IPS-11a (cell line): Measurements from ENCODE around the gene CILP2.

Experiments used
- H3K4me3 ChIP-seq: one replicate; pipeline ENCODE4 v1.5.1; 2013; ENCODE audit warnings: low read depth, low read length, control low read depth

The CILP2 gene

DNA sequence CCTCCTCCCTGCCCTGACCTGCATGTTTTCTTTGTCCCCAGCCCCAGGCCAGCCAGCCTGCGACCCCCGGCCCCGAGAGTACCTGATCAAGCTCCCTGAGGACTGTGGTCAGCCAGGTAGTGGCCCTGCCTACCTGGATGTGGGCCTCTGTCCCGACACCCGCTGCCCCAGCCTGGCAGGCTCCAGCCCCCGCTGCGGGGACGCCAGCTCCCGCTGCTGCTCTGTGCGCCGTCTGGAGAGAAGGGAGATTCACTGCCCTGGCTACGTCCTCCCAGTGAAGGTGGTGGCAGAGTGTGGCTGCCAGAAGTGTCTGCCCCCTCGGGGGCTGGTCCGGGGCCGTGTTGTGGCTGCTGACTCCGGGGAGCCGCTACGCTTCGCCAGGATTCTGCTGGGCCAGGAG lies 5.6 kb downstream of the CILP2 start:
- H3K4me3 ChIP-seq: no peak overlapping the region

DNA sequence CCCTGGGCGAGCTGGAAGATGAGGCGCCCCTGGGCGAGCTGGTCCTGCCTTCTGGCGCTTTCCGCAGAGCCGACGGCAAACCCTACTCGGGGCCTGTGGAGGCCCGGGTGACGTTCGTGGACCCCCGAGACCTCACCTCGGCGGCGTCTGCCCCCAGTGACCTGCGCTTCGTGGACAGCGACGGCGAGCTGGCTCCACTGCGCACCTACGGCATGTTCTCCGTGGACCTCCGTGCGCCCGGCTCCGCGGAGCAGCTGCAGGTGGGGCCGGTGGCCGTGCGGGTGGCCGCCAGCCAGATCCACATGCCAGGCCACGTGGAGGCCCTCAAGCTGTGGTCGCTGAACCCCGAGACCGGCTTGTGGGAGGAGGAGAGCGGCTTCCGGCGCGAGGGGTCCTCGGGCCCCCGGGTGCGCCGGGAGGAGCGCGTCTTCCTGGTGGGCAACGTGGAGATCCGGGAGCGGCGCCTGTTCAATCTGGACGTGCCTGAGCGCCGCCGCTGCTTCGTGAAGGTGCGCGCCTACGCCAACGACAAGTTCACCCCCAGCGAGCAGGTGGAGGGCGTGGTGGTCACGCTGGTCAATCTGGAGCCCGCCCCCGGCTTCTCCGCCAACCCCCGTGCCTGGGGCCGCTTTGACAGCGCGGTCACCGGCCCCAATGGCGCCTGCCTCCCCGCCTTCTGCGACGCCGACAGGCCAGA lies 6.3 kb downstream of the CILP2 start:
- H3K4me3 ChIP-seq: no peak overlapping the region

DNA sequence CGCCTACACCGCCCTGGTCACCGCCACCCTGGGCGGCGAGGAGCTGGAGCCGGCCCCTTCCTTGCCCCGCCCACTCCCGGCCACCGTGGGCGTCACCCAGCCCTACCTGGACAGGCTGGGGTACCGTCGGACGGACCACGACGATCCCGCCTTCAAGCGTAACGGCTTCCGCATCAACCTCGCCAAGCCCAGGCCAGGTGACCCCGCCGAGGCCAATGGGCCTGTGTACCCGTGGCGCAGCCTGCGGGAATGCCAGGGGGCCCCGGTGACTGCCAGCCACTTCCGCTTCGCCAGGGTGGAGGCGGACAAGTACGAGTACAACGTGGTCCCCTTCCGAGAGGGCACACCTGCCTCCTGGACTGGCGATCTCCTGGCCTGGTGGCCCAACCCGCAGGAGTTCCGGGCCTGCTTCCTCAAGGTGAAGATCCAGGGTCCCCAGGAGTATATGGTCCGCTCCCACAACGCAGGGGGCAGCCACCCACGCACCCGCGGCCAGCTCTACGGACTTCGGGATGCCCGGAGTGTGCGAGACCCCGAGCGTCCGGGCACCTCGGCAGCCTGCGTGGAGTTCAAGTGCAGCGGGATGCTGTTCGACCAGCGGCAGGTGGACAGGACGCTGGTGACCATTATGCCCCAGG lies 7.0 kb downstream of the CILP2 start:
- H3K4me3 ChIP-seq: no peak overlapping the region

DNA sequence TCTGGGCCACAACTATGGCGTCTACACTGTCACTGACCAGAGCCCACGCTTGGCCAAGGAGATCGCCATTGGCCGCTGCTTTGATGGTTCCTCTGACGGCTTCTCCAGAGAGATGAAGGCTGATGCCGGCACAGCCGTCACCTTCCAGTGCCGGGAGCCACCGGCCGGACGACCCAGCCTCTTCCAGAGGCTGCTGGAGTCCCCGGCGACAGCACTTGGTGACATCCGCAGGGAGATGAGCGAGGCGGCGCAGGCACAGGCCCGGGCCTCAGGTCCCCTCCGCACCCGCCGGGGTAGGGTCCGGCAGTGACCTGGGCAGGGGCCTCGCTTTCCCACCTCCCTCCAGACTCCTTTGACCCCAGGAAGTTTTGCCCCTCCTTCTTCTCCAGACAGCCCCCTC lies 7.6 kb downstream of the CILP2 start:
- H3K4me3 ChIP-seq: no peak overlapping the region

DNA sequence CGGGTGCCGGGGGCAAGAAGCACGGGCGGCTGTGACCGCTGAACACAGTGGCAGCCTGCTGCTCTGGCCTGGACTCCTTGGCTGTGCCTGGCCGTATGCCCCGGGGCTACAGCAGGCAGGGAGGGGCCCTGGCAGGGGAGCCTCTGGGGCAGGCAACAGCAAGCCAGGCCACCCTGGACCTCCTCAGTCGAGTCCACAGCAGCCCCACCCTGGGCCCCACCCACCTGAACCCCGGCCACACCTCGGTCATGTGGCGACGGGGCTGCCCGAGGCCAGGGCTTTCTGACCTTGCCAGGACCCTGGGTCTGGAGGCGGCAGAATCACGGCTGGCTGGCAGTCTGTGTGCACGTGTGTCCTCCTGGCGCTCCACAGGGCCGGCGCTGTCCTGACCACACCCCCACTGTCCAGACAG lies 8.7 kb downstream of the CILP2 start:
- H3K4me3 ChIP-seq: no peak overlapping the region

DNA sequence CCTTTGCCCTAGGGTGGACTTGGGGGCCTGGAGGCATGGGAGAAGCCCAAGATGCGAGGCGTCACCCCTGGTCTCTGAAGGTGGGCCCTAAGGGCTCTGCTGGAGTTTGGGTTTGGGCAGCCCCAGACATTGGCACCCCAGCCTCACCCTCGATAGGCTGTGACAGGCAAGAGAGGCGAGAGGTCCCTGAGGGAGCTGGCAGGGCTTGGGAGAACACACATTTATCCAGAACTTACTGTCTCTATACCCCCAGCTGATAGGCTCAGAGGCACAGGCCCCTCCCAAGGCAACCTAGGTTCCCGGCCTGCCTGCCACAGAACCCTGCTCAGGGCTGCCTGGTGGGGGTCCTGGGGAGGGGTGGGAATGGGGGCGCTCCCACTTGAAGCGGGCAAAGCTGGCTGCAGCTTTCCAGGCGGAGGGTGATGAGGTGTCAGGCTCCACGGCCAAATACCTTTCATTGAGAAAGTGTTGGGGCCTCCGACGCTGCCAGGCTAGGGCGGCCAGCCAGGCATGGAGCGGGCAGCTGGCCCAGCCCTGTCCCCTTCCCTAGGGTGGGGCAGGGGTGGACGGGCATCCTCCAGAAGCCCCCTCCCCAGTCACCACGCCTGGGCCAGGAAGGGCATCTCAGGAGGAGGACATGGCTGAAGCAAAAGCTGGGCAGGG lies 9.7 kb downstream of the CILP2 start:
- no peak overlapping the region for H3K4me3 ChIP-seq

DNA sequence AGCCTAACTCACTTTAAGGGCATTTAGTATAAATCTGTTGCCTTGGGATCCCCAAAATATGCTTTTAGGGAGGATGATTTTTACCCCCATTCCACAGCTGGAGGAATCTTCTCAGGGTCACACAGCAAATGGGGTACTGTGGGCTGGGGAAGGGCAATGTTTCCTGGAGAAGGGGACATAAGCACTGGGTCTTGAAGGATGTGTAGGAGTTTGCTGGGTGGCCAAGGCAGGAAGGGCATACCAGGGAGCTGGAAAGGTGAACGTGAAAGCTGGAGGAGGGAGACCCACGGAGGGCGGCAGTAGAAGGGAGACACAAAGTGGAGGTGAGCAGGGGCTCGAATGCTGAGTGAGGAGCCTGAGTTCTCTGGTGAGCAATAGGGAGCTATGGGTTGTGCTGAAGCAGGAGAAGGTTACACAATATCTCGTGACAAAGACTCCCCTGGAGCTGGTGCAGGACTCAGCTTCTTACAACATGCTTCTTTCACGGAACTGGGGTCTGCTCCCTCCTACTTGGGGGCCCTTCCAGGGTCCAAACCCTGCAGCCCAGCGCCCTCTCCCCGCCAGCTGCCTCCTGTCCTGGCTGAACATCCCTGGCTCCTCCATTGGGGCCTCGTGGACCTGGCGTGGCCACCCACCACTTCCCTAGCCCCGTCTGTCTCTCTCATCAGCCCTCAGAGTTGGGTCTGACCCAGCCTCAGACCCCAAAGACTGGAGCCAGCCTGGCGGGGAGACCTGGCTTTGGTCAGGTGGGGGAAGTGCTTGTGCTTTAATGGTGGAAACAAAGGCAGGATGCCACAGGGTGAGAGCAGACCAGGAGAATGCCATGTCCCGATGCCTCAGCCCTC lies 11.1 kb downstream of the CILP2 start:
- no peak overlapping the region for H3K4me3 ChIP-seq

DNA sequence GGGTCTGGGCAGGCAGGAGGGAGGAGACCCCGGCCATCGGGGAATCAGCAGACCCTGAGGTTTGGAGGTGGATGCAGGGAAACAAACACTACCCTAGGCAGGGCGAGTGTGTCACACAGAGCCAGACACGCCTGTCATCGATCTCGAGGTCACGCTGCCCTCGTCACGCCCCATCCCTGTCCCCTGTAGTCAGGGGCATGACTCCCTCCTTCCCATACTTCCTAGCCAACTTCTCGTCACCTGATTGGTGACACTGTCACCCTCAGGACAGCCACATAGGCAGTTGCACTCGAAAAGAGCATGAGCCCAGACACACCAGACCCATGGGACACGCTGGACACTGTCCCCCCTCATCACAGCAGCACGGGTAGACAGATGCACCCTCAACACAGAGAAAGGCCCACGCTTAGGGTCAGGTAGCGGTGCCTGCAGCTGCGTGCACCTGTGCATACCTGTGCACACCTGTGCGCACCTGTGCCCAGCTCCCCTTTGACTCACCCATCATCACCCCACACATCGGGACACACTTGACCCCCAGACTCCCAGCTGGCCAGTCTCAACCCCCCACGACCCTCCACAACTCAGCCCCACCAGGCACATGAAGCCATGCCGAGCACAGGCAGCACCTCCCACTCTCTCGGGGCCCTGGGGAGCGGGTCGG lies 11.9 kb downstream of the CILP2 start:
- H3K4me3 ChIP-seq: no peak overlapping the region

DNA sequence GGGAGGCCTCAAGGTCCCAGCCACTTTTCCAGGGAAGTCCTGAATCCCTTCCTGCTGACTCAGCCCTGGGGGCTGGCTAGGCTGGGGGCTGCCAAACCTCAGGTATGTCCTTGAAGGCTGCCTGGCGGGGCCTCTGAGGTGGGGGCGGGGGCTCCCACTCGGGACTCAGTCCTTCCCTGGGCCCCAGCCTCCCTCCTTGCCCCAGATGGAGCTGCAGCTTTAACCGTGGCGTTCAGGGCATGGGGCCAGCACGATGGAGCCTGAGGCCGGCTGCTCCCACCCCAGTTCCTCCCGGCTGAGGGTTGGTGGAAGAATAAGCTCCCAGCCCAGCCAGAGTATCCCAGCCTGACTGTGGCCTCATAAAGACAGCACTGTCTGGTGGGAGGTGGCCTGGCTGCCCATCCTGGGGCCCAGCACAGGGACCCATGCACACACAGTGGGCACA lies 12.4 kb downstream of the CILP2 start:
- no peak overlapping the region for H3K4me3 ChIP-seq

DNA sequence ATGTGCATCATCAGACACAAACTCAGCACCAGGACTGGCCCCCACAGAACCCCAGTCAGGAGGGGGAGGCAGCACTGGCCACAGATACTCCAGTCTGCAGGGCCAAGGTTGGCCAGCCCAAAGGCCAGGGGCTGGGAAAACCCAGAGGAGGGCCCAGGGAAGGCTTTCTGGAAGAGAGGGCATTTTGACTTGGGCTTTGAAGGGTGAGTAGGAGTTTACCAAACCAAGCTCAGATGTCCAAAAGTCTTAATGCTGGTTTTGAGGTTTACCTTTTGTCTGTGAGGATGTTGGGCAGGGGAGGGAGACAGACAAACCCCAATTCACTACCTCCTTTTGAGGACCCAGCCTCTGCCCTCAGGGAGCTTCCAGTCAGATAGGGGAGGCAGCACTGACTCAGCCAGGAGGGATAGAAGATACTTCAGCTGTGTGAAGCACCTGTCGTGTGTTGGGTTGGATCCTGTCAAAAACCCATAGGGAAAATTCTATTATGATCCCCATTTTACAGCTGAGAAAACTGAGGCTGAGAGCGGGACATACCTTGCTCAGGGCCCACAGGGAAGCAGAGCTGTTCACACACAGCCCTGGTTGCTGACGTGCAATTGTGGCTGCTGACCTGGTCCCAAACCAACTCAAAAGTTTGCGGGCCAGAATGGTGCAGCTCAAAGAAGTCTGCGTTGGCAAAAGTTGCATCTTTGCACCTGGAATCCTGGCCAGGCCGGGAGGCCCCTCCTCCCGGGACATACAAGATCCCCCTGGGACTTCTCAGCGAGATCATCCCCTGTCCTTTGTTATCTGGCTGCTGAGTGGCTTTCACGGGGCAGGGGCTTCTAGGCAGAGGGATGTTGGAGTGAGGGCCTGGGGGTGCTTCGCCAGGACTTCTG lies 13.1 kb downstream of the CILP2 start:
- H3K4me3 ChIP-seq: no peak overlapping the region

DNA sequence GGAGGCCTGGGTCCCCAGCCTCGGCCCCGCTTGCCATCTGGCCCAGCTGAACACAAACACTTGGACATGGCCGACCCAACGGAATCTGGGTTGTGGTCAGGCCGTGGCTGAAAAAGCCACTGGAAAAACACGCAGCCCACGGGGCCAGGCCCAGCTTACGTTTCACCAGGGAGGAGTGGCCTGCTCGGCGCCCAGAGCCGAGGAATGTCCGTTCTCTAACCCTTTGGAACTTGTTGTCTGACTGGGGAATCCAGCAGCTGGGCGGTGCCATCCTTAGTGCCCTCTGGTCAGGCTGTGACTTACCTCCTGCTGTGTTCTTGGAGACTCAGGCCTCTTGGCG lies 13.8 kb downstream of the CILP2 start:
- H3K4me3 ChIP-seq: no peak overlapping the region

DNA sequence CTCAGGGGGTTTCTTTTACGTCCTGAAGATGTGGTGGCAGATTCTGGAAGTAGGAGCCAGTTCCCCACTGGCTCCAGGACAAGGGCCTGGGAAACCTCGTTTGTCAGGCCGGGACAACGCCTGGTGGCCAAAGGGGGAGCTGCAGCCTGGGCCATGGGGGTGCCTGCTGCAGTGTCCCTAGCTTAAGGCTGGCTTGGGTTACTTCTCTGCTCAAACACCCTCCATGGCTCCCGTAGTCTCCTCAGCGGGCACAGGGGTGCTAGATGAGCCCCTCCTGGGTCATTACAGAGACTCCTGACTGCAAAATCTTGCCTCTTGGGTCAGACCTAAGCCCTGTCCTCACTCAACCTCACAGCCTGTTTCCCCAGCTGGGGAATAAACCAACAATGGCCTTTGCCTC lies 14.7 kb downstream of the CILP2 start:
- H3K4me3 ChIP-seq: no peak overlapping the region

DNA sequence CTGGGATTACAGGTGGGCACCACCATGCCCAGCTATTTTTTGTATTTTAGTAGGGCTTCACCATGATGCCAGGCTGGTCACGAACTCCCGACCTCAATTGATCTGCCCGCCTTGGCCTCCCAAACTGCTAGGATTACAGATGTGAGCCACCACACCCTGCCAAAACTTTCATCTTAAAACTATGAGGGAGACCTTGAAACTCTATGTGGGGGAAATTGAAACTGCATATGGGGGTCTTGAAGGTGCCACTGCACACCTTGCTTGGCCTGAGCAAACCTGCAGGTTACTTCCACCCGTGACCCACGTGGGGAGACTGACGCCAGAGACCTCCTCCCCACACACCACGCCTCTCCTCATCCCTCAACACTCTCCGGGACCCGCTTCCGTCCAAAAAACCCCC lies 15.6 kb downstream of the CILP2 start:
- H3K4me3 ChIP-seq: no peak overlapping the region

DNA sequence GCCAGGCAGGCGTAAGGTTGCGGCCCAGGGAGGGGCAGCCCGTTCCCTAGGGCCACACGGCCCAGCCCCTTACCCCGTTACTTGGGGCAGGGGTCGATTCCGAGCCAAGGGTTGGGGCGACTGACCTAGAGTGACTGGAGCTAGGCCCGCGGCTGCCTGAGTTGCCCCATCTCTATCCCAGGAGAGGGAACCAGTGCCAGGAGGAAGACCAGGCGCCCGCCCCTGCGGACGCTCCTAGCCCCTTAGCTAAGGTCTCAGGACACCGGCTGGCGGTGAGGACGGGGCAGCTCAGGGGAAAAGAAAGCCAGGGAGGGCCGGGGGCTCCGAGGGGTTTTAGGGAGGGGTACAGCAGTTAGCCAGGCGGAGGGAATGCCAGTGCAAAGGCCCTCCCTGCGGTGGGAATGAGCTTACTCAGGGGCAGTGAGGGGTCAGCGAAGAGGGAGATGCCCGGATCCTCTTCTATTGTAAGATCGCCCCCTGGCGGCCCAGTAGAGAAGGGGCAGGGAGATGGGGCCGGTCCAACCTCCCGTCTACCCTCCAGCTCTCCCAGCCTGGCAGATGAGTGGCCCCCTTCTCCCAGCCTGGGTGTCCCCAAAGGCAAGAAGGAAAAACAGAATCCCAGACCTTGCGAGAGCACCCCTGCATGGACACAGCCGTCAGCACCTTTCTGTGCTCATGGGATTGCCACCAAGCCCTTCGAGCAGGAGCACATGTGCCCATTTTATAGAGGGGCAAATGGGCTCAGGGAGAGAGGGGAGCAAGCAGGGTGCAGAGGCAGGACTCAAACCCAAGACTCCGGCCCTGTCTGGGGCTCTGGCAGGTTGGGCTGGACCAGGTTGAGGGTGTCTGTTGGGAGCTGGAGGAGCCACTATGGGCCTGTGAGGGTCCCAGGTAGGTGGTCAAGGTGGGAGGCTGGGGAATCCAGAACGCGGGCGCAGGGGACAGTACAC lies 16.3 kb downstream of the CILP2 start:
- H3K4me3 ChIP-seq: no peak overlapping the region

DNA sequence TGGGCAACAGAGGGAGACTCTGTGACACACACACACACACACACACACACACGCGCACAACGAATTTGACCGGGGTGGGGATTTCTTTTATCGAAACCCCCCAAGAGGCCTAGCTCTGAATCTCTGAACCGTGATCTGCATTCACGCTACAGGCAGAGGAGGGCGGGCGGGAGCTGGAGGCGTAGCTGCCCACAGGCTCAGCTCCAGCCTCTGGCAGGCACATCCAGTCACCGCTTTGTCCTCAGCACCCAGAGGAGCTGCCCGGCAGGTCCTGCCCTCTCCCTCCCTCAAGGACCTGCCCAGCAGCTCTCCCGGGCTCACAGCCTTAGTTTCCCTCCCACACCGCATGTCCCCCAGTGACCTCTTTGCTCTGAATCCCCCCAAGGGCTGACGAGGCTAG lies 20.0 kb downstream of the CILP2 start:
- H3K4me3 ChIP-seq: no peak overlapping the region

DNA sequence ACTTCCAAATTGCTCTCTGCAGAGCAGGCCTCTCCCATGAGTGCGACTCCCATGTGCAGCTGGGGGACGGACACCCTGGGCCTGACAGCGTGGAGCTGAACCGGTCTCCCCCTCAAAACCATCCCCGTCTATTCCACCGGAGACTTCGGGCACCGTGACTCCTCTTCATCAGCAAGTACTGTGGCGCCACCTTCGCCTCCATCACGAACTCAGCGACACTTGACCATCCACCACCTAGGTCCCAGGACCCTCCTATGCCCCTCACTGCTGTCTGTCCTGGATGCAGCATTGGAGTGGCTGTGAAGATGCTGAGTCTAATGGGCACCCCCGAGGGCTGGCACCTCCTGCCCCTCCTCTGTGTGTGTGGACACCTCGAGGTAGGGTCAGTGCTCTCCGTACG lies 20.6 kb downstream of the CILP2 start:
- no peak overlapping the region for H3K4me3 ChIP-seq

DNA sequence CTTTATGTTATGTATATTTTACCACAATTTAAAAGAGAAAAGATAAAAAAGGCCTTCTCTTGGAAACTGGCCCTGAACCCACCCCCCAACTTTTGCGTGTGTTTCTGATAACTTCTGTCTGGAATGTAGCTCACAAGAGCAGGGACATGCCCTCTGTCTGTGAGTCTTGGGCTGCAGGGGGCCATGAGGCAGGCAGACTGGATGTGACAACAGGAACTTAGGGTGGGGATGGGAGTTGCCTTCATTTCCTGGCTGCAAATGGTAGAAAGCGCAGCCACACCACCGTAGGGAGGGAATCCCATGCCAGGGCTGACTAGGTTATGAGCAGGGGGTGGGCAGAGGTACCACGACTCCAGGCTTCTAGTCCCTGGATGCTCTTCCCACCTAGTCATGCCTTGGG lies 21.9 kb downstream of the CILP2 start:
- H3K4me3 ChIP-seq: no peak overlapping the region

DNA sequence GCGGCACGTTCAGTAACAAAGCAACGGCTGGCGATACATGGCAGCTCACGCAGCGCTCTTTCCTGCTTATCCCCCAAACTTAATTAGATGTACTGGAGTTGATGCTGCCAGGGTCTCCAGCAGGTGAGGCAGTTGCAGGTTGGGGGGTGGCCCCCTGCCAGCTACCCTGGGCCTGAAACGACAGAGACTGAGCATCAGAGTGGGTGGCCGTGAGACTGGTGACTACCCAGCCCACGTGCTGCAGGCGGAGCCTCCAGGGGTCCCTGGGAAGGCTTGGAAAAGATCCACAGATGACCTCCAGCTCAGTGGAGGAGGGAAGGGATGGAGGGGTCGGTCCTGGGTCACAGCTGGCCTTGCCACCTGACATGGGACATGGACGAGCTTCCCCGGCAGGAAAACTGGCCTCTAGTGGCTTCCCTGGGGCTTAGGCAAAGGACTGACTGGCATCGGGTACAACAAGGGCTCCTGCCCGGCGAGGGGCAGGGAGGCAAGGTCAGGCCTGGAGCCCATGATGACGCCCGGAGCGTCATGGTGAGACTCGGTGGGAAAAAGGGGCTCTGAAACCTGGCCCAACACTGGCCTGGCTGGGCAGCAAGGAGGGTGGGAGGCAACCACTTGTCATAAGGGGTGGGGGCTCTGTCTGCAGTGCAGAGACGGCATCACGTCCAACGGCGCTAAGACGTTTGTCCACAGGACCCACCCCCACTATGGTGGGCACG lies 24.0 kb downstream of the CILP2 start:
- H3K4me3 ChIP-seq: no peak overlapping the region
